HEK293 (cell line): ENCODE measurements around the gene GNL3.

Experiments
- CTCF ChIA-PET: fragments of 350-600 bp; formaldehyde crosslinking; extraction: SDS; loops from one replicate; lab custom pipeline; 2021; ENCODE audit warnings: antibody characterized with exemption; lab: Yijun Ruan, JAX
- POLR2A ChIA-PET: fragments of 300-600 bp; formaldehyde crosslinking; extraction: SDS; loops from one replicate; lab custom pipeline; 2020; ENCODE audit warnings: antibody characterized with exemption, inconsistent platforms; lab: Yijun Ruan, JAX
- H3K27ac ChIP-seq: fragments of 200-500 bp; sonication (Bioruptor generic); 2 replicates; pipeline ENCODE4 v1.5.1; 2014; ENCODE audit warnings: low read depth, low read length, control low read depth, inconsistent platforms; ENCODE audit errors: extremely low read depth
- H3K36me3 ChIP-seq, 2 experiments: fragments of 200-500 bp in 1 of 2; sonication (Bioruptor generic) in 1 of 2; 1 replicate in 1 of 2; 2 replicates in 1 of 2; pipeline ENCODE4 v1.5.1; 2014 to 2017; ENCODE audit warnings: inconsistent platforms in 2 of 2, low read length in 2 of 2; ENCODE audit not compliant: control insufficient read depth in 2 of 2, insufficient read depth in 1 of 2
- H3K4me1 ChIP-seq: fragments of 200-500 bp; sonication (Bioruptor generic); 2 replicates; pipeline ENCODE4 v1.5.1; 2014; ENCODE audit warnings: mild to moderate bottlenecking, low read length, inconsistent platforms; ENCODE audit not compliant: control insufficient read depth, insufficient read depth
- H3K4me3 ChIP-seq: 2 replicates; pipeline ENCODE4 v1.5.1; 2011; ENCODE audit warnings: low read depth, mild to moderate bottlenecking, control low read depth, low read length, moderate library complexity
- H3K9me3 ChIP-seq: fragments of 200-500 bp; sonication (Bioruptor generic); 2 replicates; pipeline ENCODE4 v1.5.1; 2014; ENCODE audit warnings: low read depth, low read length, inconsistent platforms; ENCODE audit not compliant: control insufficient read depth, insufficient read depth
- BCL11A ChIP-seq: fragments of 450-650 bp; formaldehyde crosslinking; IDR thresholded peaks from 2 replicates; pipeline ENCODE4 v1.5.1; 2016; ENCODE audit warnings: low read depth, missing biosample characterization, missing genetic modification characterization
- GLI4 ChIP-seq: fragments of 450-650 bp; formaldehyde crosslinking; IDR thresholded peaks from 2 replicates; pipeline ENCODE4 v1.5.1; 2016; ENCODE audit warnings: missing biosample characterization, missing genetic modification characterization
- HOXC10 ChIP-seq: sonication (generic); formaldehyde crosslinking; IDR thresholded peaks from 2 replicates; pipeline ENCODE4 v1.8.1; 2023; ENCODE audit warnings: mild to moderate bottlenecking, missing genetic modification reagents
- TRIM28 ChIP-seq: IDR thresholded peaks from 2 replicates; pipeline ENCODE4 v1.6.1; 2011; ENCODE audit warnings: low read length, control low read depth, borderline replicate concordance
- WT1 ChIP-seq: fragments of 450-650 bp; formaldehyde crosslinking; IDR thresholded peaks from 2 replicates; pipeline ENCODE4 v1.5.1; 2016; ENCODE audit warnings: missing biosample characterization, missing genetic modification characterization
- ZNF302 ChIP-seq: fragments of 450-650 bp; formaldehyde crosslinking; IDR thresholded peaks from 2 replicates; pipeline ENCODE4 v1.5.1; 2016; ENCODE audit warnings: missing biosample characterization, missing genetic modification characterization, low read depth
- ZNF335 ChIP-seq: fragments of 450-650 bp; formaldehyde crosslinking; conservative IDR thresholded peaks from 2 replicates; pipeline ENCODE4 v1.5.1; 2016; ENCODE audit warnings: missing biosample characterization, missing genetic modification characterization
- ZNF394 ChIP-seq: fragments of 450-650 bp; formaldehyde crosslinking; IDR thresholded peaks from 2 replicates; pipeline ENCODE4 v1.5.1; 2016; ENCODE audit warnings: missing biosample characterization, missing genetic modification characterization, mild to moderate bottlenecking, moderate library complexity, borderline replicate concordance
- ZNF423 ChIP-seq: fragments of 450-650 bp; formaldehyde crosslinking; IDR thresholded peaks from 2 replicates; pipeline ENCODE4 v1.5.1; 2016; ENCODE audit warnings: missing biosample characterization, missing genetic modification characterization
- ZNF561 ChIP-seq: fragments of 450-650 bp; IDR thresholded peaks from 2 replicates; pipeline ENCODE4 v1.5.1; 2018; ENCODE audit warnings: missing biosample characterization, missing genetic modification characterization, borderline replicate concordance
- ZNF585B ChIP-seq: fragments of 450-650 bp; formaldehyde crosslinking; IDR thresholded peaks from 2 replicates; pipeline ENCODE4 v1.5.1; 2016; ENCODE audit warnings: missing biosample characterization, missing genetic modification characterization
- ZNF654 ChIP-seq: fragments of 450-650 bp; formaldehyde crosslinking; IDR thresholded peaks from 2 replicates; pipeline ENCODE4 v1.5.1; 2016; ENCODE audit warnings: low read depth, missing biosample characterization, missing genetic modification characterization
- ZNF777 ChIP-seq: fragments of 450-650 bp; formaldehyde crosslinking; IDR thresholded peaks from 2 replicates; pipeline ENCODE4 v1.5.1; 2017; ENCODE audit warnings: missing biosample characterization, missing genetic modification characterization, borderline replicate concordance
- ZNF791 ChIP-seq: fragments of 450-650 bp; formaldehyde crosslinking; IDR thresholded peaks from 2 replicates; pipeline ENCODE4 v1.5.1; 2016; ENCODE audit warnings: missing biosample characterization, missing genetic modification characterization
- TF ChIP-seq, protein P1 (sequence below): fragments of 450-650 bp; formaldehyde crosslinking; IDR thresholded peaks from 2 replicates; pipeline ENCODE4 v1.5.1; 2016; ENCODE audit warnings: missing biosample characterization, missing genetic modification characterization, borderline replicate concordance
- TF ChIP-seq, protein P2 (sequence below): fragments of 450-650 bp; formaldehyde crosslinking; IDR thresholded peaks from 2 replicates; pipeline ENCODE4 v1.5.1; 2016; ENCODE audit warnings: missing biosample characterization, missing genetic modification characterization
- TF ChIP-seq, protein P3 (sequence below): fragments of 450-650 bp; formaldehyde crosslinking; IDR thresholded peaks from 2 replicates; pipeline ENCODE4 v1.5.1; 2016; ENCODE audit warnings: missing biosample characterization, missing genetic modification characterization
- TF ChIP-seq, protein P4 (sequence below): fragments of 450-650 bp; formaldehyde crosslinking; IDR thresholded peaks from 2 replicates; pipeline ENCODE4 v1.5.1; 2016; ENCODE audit warnings: missing biosample characterization, missing genetic modification characterization
- TF ChIP-seq, protein P5 (sequence below): fragments of 450-650 bp; formaldehyde crosslinking; IDR thresholded peaks from 2 replicates; pipeline ENCODE4 v1.5.1; 2016; ENCODE audit warnings: missing biosample characterization, missing genetic modification characterization
- TF ChIP-seq, protein P6 (sequence below): fragments of 450-650 bp; formaldehyde crosslinking; IDR thresholded peaks from 2 replicates; pipeline ENCODE4 v1.5.1; 2016; ENCODE audit warnings: missing biosample characterization, missing genetic modification characterization

The GNL3 gene

DNA sequence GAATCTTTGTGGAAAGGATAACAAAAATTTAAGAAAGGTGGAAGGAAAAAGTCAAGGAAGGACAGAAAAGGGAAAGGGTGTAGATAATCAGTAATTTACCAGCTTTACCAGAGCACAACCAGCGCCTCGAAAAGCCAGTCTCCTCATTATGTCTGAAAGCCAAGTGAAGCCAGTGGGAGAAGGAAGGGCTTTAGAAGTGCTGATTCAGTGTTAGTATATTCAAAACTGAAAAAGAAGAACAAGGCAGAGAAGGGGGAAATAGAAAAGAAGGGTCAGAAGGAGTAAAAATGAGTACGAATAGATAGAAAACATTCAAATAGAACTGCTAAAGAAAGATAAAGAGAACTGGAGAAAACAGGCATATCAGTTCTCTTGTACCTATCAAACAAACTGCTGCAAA lies 4.2 kb upstream of the GNL3 start:
- ChIA-PET CTCF (no interaction called here), POLR2A (no interaction called here)
- TF ChIP-seq TRIM28 (no peak), GLI4 (tag by site-specific recombination) (no peak), ZNF561 (tag by site-specific recombination) (no peak), ZNF585B (no peak), WT1 (tag by site-specific recombination) (no peak), ZNF777 (no peak), ZNF423 (tag by site-specific recombination) (no peak), ZNF791 (tag by site-specific recombination) (no peak)
- TF ChIP-seq, protein P1, sequence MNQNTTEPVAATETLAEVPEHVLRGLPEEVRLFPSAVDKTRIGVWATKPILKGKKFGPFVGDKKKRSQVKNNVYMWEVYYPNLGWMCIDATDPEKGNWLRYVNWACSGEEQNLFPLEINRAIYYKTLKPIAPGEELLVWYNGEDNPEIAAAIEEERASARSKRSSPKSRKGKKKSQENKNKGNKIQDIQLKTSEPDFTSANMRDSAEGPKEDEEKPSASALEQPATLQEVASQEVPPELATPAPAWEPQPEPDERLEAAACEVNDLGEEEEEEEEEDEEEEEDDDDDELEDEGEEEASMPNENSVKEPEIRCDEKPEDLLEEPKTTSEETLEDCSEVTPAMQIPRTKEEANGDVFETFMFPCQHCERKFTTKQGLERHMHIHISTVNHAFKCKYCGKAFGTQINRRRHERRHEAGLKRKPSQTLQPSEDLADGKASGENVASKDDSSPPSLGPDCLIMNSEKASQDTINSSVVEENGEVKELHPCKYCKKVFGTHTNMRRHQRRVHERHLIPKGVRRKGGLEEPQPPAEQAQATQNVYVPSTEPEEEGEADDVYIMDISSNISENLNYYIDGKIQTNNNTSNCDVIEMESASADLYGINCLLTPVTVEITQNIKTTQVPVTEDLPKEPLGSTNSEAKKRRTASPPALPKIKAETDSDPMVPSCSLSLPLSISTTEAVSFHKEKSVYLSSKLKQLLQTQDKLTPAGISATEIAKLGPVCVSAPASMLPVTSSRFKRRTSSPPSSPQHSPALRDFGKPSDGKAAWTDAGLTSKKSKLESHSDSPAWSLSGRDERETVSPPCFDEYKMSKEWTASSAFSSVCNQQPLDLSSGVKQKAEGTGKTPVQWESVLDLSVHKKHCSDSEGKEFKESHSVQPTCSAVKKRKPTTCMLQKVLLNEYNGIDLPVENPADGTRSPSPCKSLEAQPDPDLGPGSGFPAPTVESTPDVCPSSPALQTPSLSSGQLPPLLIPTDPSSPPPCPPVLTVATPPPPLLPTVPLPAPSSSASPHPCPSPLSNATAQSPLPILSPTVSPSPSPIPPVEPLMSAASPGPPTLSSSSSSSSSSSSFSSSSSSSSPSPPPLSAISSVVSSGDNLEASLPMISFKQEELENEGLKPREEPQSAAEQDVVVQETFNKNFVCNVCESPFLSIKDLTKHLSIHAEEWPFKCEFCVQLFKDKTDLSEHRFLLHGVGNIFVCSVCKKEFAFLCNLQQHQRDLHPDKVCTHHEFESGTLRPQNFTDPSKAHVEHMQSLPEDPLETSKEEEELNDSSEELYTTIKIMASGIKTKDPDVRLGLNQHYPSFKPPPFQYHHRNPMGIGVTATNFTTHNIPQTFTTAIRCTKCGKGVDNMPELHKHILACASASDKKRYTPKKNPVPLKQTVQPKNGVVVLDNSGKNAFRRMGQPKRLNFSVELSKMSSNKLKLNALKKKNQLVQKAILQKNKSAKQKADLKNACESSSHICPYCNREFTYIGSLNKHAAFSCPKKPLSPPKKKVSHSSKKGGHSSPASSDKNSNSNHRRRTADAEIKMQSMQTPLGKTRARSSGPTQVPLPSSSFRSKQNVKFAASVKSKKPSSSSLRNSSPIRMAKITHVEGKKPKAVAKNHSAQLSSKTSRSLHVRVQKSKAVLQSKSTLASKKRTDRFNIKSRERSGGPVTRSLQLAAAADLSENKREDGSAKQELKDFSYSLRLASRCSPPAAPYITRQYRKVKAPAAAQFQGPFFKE, result no peak
- Histone ChIP-seq H3K4me1 (peaks cover 2% of the 10 kb centered on the region; the same call in 1 of the 2 replicates), H3K4me3 (no peak overlapping the region), H3K27ac (no peak overlapping the region), H3K36me3 (peaks cover 9 to 57% of the 10 kb centered on the region in 2 experiments), H3K9me3 (no peaks in the 10 kb centered on the region)

DNA sequence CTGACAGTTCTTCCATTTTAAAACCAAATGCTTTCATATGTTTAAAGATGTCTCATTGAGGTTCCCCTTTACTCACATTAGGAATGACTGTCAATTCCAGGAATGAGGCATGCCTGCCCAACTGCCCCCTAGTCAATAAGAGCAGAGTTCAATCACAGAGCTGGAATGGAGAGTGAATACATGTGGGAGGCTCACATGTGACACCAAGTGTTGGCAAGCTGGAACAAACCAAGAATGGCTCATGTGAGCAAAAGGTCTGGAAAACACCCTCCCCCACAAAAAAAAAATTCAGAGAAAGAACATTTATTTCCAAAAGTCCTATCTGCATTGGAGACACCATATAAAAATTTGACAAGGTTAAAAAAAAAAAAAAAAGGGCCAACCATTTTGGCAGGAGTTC lies 3.8 kb upstream of the GNL3 start:
- POLR2A ChIA-PET, result no interaction called here
- Histone ChIP-seq H3K4me1 (peaks cover 2% of the 10 kb centered on the region; the same call in 1 of the 2 replicates), H3K27ac (no peak overlapping the region), H3K9me3 (no peaks in the 10 kb centered on the region), H3K36me3 (peaks cover 9 to 57% of the 10 kb centered on the region in 2 experiments), H3K4me3 (no peak overlapping the region)
- CTCF ChIA-PET, result interaction anchor here (0.7 kb wide), 1 partner anchor 12 kb away, joined by 3 read pairs; no protein-coding TSS in a partner anchor
- TF ChIP-seq BCL11A (tag by site-specific recombination) (no peak), ZNF394 (tag by site-specific recombination) (no peak), ZNF335 (tag by site-specific recombination) (peak; percentile 42; the same call in 1 of the 2 replicates), ZNF654 (tag by site-specific recombination) (peak; percentile 31; the same call in 1 of the 2 replicates), HOXC10 (CRISPR knock-in tag) (no peak), ZNF302 (tag by site-specific recombination) (no peak)
- TF ChIP-seq, protein P2, sequence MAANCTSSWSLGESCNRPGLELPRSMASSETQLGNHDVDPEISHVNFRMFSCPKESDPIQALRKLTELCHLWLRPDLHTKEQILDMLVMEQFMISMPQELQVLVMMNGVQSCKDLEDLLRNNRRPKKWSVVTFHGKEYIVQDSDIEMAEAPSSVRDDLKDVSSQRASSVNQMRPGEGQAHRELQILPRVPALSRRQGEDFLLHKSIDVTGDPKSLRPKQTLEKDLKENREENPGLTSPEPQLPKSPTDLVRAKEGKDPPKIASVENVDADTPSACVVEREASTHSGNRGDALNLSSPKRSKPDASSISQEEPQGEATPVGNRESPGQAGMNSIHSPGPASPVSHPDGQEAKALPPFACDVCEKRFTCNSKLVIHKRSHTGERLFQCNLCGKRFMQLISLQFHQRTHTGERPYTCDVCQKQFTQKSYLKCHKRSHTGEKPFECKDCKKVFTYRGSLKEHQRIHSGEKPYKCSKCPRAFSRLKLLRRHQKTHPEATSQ (tag by site-specific recombination), result no peak
- TF ChIP-seq, protein P3, sequence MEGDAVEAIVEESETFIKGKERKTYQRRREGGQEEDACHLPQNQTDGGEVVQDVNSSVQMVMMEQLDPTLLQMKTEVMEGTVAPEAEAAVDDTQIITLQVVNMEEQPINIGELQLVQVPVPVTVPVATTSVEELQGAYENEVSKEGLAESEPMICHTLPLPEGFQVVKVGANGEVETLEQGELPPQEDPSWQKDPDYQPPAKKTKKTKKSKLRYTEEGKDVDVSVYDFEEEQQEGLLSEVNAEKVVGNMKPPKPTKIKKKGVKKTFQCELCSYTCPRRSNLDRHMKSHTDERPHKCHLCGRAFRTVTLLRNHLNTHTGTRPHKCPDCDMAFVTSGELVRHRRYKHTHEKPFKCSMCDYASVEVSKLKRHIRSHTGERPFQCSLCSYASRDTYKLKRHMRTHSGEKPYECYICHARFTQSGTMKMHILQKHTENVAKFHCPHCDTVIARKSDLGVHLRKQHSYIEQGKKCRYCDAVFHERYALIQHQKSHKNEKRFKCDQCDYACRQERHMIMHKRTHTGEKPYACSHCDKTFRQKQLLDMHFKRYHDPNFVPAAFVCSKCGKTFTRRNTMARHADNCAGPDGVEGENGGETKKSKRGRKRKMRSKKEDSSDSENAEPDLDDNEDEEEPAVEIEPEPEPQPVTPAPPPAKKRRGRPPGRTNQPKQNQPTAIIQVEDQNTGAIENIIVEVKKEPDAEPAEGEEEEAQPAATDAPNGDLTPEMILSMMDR, result 0 out of 2 replicates have a peak, but pooled peaks have one; percentile 25
- TF ChIP-seq, protein P4, sequence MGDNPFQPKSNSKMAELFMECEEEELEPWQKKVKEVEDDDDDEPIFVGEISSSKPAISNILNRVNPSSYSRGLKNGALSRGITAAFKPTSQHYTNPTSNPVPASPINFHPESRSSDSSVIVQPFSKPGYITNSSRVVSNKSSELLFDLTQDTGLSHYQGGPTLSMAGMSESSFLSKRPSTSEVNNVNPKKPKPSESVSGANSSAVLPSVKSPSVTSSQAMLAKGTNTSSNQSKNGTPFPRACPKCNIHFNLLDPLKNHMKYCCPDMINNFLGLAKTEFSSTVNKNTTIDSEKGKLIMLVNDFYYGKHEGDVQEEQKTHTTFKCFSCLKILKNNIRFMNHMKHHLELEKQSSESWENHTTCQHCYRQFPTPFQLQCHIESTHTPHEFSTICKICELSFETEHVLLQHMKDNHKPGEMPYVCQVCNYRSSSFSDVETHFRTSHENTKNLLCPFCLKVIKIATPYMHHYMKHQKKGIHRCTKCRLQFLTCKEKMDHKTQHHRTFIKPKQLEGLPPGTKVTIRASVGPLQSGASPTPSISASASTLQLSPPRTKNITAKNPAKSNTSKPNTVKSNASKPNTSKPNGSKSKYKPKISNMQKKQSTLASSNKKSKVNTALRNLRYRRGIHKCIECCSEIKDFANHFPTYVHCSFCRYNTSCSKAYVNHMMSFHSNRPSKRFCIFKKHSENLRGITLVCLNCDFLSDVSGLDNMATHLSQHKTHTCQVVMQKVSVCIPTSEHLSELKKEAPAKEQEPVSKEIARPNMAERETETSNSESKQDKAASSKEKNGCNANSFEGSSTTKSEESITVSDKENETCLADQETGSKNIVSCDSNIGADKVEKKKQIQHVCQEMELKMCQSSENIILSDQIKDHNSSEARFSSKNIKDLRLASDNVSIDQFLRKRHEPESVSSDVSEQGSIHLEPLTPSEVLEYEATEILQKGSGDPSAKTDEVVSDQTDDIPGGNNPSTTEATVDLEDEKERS (tag by site-specific recombination), result no peak
- TF ChIP-seq, protein P5, sequence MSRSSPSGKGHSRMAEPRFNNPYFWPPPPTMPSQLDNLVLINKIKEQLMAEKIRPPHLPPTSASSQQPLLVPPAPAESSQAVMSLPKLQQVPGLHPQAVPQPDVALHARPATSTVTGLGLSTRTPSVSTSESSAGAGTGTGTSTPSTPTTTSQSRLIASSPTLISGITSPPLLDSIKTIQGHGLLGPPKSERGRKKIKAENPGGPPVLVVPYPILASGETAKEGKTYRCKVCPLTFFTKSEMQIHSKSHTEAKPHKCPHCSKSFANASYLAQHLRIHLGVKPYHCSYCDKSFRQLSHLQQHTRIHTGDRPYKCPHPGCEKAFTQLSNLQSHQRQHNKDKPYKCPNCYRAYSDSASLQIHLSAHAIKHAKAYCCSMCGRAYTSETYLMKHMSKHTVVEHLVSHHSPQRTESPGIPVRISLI (tag by site-specific recombination), result 0 out of 2 replicates have a peak, but pooled peaks have one; percentile 56
- TF ChIP-seq, protein P6, sequence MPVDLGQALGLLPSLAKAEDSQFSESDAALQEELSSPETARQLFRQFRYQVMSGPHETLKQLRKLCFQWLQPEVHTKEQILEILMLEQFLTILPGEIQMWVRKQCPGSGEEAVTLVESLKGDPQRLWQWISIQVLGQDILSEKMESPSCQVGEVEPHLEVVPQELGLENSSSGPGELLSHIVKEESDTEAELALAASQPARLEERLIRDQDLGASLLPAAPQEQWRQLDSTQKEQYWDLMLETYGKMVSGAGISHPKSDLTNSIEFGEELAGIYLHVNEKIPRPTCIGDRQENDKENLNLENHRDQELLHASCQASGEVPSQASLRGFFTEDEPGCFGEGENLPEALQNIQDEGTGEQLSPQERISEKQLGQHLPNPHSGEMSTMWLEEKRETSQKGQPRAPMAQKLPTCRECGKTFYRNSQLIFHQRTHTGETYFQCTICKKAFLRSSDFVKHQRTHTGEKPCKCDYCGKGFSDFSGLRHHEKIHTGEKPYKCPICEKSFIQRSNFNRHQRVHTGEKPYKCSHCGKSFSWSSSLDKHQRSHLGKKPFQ (tag by site-specific recombination), result no peak
